AG10803 (cell line): Measurements from ENCODE around the gene UBASH3A.

Experiments used
- DNase-seq: peaks from one replicate; pipeline ENCODE4 v3.0.0; 2010; ENCODE audit warnings: low read depth
- H3K4me3 ChIP-seq: 2 replicates; pipeline ENCODE4 v1.5.1; 2011; ENCODE audit warnings: mild to moderate bottlenecking, low read length, control low read depth
- TF ChIP-seq, protein P1 (sequence below): conservative IDR thresholded peaks from 2 replicates; pipeline ENCODE4 v1.5.1; 2011; ENCODE audit warnings: mild to moderate bottlenecking, low read length, control low read depth, inconsistent platforms

The UBASH3A gene

DNA sequence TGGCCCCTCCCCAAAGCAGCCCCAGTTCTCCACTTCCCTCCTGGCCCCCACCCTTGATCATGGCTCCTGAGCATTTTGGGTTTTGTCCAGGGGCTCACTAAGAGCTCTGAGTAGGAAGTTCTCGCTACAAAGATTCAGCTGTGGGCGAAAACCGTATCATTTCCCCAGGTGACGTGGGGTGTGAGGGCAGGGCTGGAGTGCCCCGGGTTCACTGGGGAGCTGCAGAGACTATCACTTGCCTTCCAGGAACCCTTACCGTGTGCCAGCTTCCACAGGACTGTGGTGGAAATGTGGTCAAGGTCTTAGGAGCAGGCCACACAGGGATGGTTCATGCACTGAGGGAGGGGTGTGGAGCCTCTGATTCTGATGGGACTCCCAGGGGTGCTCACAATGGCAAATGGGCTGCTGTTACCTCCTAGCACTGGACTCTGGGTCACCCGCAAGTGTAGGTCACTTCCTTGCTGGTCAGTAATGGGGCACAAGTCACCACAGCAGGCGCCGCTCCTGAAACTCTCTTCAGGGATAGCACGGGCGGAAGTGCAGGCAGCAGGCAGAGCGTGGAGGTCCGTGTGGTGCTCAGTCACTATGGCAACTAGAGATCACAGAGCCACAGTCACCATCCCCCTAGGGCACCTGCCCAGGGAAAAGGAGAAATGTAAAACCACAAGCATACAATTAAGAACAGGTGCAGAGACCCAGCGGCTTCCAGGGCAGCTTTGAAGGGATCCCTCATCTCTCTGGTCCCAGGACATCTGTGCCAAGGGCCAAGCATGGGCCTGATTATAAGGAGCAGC, 56.9 kb downstream of the UBASH3A start:
- TF ChIP-seq, protein P1, sequence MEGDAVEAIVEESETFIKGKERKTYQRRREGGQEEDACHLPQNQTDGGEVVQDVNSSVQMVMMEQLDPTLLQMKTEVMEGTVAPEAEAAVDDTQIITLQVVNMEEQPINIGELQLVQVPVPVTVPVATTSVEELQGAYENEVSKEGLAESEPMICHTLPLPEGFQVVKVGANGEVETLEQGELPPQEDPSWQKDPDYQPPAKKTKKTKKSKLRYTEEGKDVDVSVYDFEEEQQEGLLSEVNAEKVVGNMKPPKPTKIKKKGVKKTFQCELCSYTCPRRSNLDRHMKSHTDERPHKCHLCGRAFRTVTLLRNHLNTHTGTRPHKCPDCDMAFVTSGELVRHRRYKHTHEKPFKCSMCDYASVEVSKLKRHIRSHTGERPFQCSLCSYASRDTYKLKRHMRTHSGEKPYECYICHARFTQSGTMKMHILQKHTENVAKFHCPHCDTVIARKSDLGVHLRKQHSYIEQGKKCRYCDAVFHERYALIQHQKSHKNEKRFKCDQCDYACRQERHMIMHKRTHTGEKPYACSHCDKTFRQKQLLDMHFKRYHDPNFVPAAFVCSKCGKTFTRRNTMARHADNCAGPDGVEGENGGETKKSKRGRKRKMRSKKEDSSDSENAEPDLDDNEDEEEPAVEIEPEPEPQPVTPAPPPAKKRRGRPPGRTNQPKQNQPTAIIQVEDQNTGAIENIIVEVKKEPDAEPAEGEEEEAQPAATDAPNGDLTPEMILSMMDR, result no peak
- DNase-seq, result no peak
- H3K4me3 ChIP-seq, result no peak overlapping the region

DNA sequence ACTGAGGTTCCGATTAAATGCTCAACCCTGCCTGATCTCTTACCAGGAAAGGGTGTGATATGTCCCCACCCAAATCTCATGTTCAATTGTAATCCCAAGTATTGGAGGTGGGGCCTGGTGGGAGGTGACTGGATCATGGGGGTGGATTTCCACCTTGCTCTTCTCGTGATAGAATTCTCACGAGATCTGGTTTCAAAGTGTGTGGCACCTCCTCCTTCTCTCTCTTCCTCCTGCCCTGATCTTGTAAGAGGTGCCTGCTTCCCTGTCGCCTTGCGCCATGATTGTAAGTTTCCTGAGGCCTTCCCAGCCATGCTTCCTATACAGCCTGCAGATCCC, 57.5 kb downstream of the UBASH3A start:
- no peak for DNase-seq
- H3K4me3 ChIP-seq, result no peak overlapping the region
- TF ChIP-seq, protein P1, result no peak

DNA sequence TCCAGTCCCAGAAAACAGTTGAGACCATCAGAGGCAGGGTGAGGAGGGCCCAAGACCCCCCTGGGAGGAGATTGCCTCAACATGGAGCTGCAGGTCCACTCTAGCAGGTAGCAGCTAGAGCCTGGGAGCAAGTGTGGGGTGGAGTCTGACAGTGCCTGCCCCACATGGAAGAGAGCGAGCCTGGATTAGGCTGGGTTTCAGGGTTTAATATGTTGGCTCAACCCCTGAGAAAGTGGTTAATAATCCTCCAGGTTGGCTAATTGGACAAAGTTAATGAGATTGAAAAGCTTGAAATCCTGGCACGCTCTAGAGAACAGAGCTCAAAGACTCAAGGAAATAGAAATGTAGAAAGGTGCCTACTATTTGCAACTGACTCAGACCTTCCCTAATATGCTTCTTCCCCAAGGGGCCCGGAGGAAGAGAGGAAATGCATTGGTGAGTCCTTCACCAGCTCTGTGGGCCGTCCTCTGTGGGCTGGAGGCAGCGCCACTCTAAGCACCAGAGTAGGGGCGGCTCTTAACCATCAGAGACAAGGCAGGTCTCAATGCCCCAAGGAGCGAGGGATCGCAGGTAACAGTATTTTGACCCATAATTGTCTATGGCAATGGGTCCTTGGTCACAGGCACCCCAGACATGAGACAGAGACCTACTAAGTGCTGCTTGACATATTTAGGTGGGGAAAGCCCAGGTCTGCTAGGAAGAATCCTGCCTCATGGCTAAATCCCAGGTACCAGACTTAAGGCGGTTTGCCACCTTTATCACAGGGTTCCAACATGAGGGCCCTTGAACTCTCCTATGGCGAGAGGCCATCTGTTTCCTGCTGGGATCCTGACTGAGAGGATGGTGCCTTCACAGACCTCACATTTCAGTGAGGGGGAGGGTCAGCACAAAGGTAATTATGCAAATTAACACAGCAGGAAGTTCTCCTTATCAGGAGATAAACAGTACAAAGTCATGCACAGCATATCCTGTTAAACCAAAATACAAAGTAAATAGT, 58.5 kb downstream of the UBASH3A start:
- H3K4me3 ChIP-seq, result no peak overlapping the region
- DNase-seq, result no peak
- TF ChIP-seq, protein P1, result no peak

DNA sequence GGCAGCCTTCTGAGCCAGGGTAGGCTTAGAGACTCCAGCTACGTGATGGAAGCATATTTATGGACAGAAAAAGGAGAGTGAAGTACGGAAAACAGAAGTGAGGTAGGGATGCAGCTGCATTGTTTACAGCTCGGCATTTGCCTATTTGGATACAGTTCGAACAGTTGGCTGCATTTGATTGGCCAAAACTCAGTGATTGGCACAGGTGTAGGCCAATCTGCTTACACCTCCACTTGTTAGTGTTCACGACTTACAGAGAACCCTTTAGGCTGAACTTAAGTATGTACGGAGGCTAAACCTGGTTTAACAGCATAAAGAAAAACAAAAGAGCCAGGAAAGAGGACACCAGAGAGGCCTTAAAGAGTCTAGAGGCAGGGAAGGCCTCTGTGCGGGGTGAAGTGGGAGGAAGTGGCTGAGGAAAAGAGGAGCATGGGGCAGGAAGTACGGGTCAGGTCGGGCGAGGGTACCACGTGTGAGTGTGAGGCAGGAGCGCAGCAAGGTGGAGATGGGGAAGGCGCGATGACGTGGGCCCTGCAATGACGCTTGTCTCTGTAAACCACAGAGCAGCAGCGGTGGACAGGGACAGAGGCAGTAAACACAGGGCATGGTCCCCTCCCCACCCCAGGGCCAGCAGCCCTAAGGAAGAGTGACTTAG, 60.3 kb downstream of the UBASH3A start:
- TF ChIP-seq, protein P1, result no peak
- DNase-seq, result peak; percentile 60
- H3K4me3 ChIP-seq, result no peak overlapping the region

DNA sequence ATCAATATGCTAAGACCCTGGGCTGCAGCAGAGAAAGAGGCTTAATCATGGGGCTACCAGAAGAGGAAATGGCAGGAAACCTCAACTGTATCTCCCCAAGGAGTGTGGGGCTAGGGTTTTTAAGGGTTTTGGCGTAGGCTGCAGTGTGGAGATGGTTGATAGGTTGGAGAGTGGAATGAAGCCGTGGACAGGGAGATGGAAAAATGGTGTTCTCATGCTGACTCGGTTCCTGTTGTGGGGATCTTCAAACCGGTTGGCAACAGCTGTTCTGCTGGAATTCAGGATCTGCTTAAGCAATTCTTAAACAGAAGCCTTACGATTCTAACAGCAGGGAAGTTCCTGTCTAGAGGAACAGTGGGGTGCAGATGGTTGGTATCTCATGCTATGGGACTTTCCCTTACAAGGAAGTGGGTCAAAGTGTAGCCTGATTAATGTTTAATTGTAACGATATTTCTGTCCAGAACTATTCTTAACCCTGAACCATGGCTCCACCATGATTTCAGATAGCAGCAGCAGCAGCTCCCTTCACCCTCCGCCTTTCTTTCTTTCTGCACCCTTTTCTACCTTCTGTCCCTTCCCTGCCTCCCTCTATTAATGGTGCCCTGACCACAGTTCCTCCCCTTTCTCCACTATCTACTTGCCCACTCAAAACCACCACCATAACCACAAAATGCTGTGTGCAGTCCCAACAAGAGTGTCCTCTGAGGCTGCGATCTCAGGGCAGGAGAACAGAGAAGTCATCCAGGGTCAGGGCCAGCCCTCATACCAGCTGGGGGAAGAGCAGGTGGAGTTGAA, 61.5 kb downstream of the UBASH3A start:
- H3K4me3 ChIP-seq, result no peak overlapping the region
- no peak for DNase-seq

DNA sequence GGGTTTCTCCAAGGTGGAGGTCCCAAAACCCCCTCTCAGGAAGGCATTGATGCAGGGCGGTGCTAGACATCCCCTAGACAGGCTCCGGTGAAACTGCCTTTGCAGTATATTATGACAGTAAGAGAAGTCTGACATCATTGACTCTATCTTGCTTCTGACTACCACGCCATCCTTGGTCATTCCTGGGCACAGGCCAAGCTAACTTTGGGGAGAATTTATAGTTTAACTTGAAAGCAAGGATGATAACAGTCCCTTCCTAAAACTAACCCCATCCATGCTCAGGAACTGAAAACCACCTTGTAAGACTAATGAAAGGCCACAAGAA, 62.1 kb downstream of the UBASH3A start:
- TF ChIP-seq, protein P1, result no peak

More for the DNA sequence above, 61.5 kb downstream of the UBASH3A start:
- TF ChIP-seq, protein P1, result no peak

More for the DNA sequence above, 62.1 kb downstream of the UBASH3A start:
- H3K4me3 ChIP-seq, result no peak overlapping the region
- DNase-seq, result no peak
